Measurements from ENCODE around the gene BCAS1.

DNA sequence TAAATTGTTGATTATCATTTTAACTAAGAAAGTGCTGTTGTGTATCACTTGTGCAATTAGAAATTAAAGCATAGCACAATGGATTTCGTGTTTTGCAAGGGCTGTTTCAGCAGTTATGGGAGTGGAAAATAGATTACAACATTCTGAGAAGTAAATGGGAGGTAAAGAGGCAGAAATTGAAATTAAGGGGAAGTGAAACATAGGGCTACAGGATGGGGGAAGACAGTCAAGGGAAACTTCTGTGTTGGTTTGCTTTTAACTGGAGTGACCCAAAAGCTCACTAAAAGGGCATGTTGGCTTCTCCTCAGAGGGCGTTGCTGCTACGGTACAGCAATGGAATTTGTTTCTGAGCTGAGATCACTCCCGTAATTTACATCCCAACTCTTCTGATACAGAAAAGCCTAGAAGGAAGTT lies 147.5 kb downstream of the BCAS1 start:
- TF ChIP-seq POLR2A (IDR thresholded peaks at IDR 0.05) (no peak), POLR2AphosphoS5 (IDR thresholded peaks at IDR 0.05) (no peak)
- TF ChIP-seq, protein P1, sequence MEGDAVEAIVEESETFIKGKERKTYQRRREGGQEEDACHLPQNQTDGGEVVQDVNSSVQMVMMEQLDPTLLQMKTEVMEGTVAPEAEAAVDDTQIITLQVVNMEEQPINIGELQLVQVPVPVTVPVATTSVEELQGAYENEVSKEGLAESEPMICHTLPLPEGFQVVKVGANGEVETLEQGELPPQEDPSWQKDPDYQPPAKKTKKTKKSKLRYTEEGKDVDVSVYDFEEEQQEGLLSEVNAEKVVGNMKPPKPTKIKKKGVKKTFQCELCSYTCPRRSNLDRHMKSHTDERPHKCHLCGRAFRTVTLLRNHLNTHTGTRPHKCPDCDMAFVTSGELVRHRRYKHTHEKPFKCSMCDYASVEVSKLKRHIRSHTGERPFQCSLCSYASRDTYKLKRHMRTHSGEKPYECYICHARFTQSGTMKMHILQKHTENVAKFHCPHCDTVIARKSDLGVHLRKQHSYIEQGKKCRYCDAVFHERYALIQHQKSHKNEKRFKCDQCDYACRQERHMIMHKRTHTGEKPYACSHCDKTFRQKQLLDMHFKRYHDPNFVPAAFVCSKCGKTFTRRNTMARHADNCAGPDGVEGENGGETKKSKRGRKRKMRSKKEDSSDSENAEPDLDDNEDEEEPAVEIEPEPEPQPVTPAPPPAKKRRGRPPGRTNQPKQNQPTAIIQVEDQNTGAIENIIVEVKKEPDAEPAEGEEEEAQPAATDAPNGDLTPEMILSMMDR (IDR thresholded peaks at IDR 0.05): no peak

Data from prostate gland (tissue), 2 donors.